Fibroblast of lung (primary cell): Measurements from ENCODE around the gene CYS1.

Experiments
- CTCF ChIP-seq, 2 donors: IDR thresholded peaks in 1 of 2; conservative IDR thresholded peaks in 1 of 2; 1 replicate in 1 of 2; 2 replicates in 1 of 2; pipeline ENCODE4 v1.5.1; 2011 to 2012; ENCODE audit warnings: low read length in 2 of 2, control low read depth in 1 of 2, inconsistent platforms in 1 of 2, low read depth in 1 of 2, mild to moderate bottlenecking in 1 of 2
- EZH2 ChIP-seq: IDR thresholded peaks from 2 replicates; pipeline ENCODE4 v1.5.1; 2012; ENCODE audit warnings: low read length, control low read depth, mild to moderate bottlenecking; ENCODE audit errors: missing control alignments

- TF ChIP-seq CTCF (conservative IDR thresholded peaks at IDR 0.05 in 1 of 2, IDR thresholded peaks at IDR 0.05 in 1 of 2; ENCODE audit: low read depth in 1 of 2, low read length in 2 of 2) (no peak), EZH2 (no peak)
These were observed 57.1 kb downstream of the CYS1 start for GRCh38 chr2:10022966-10023662.
